Measurements from ENCODE around the gene HS6ST1. TPM values are rescaled to one million over a fixed set of nuclear protein-coding genes. Genes with fewer than 3 reads are reported as not detected.
"Not testable (repeated sequence)": the region's sequence is repeated elsewhere in the genome, so short reads cannot be mapped to it uniquely, and the experiment has no call there.

Gene HS6ST1
- total RNA-seq, 1 donor from 2014 or later, result 14.4 TPM

- no peak for DNase-seq (ENCODE audit: low spot score)
These were observed 41.6 kb downstream of the HS6ST1 start for GRCh38 chr2:128276878-128277675.

DNA sequence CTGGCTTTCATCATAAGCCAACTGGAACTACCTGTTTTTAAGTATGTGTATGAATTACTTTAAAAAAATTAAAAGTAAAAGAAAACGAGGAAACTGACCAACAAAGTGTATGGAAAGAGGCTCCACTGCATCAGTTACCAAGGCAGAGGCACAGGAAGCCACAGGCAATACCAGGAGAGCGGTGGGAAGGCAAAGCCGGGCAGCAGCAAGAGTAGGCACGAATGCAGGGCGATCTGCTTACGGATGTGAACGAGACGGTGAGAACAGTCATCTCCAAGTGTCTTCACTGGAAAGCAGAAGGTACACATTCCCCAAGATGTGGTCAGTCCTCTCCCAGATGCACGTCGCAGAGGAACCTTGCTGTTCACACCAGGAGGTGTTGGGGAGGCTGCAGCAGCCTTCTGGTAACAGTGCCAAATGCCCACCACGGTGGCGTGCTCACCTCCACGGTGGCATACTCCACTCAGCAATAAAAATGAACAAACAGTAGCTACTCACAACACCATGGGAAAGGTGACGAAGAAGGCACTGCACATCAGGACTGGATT, 43.1 kb downstream of the HS6ST1 start:
- intact Hi-C loops (cut with DNase I), result no loop called here
- DNase-seq (ENCODE audit: low spot score), result no peak

More at GRCh38 chr2:128276878-128277675, 41.6 kb downstream of the HS6ST1 start:
- intact Hi-C loops (cut with DNase I), result no loop called here

GRCh38 chr2:128274218-128274617, 44.5 kb downstream of the HS6ST1 start:
- intact Hi-C loops (cut with DNase I), result no loop called here
- DNase-seq (ENCODE audit: low spot score), result no peak

DNA sequence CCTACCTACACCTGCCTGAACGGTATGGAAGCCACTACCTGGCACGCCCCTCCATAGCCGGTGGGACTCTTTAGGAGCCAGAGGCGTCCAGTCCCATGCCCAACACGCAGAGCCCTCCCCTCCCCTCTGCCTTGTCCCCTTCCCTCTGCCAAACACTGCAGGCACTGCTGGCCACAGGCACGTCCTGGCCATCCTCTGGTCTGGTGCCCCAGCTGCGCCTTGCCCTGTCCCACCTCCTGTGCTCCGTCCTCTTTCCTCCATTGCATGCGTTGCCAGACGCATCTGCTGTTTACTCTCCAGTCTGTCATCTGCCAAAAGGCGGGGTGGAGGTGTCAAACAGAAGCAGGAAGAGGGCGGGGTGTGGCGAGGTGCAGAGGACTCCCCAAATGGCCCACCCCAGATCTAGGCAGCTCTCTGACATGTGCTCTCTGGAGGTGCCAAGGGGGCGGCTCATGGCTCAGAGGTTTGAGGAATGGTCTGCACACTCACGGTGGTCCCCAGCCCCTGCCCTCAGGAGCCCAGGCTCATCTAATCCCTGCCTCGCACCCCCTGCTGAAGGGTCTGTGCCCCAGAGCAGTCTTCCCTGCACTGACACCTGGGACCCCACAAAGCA, 45.1 kb downstream of the HS6ST1 start:
- intact Hi-C loops (cut with DNase I), result no loop called here
- DNase-seq (ENCODE audit: low spot score), result peak; percentile 29

- peak; percentile 71 for DNase-seq (ENCODE audit: low spot score)
- intact Hi-C loops (cut with DNase I), result no loop called here
These were observed 45.8 kb downstream of the HS6ST1 start for GRCh38 chr2:128272601-128273468.

- intact Hi-C loops (cut with DNase I), result no loop called here
- peak; percentile 71 for DNase-seq (ENCODE audit: low spot score)
These were observed 46.6 kb downstream of the HS6ST1 start for GRCh38 chr2:128271911-128272600.

- no peak for DNase-seq (ENCODE audit: low spot score)
- intact Hi-C loops (cut with DNase I), result no loop called here
These were observed 47.1 kb downstream of the HS6ST1 start for GRCh38 chr2:128271597-128271910.

DNA sequence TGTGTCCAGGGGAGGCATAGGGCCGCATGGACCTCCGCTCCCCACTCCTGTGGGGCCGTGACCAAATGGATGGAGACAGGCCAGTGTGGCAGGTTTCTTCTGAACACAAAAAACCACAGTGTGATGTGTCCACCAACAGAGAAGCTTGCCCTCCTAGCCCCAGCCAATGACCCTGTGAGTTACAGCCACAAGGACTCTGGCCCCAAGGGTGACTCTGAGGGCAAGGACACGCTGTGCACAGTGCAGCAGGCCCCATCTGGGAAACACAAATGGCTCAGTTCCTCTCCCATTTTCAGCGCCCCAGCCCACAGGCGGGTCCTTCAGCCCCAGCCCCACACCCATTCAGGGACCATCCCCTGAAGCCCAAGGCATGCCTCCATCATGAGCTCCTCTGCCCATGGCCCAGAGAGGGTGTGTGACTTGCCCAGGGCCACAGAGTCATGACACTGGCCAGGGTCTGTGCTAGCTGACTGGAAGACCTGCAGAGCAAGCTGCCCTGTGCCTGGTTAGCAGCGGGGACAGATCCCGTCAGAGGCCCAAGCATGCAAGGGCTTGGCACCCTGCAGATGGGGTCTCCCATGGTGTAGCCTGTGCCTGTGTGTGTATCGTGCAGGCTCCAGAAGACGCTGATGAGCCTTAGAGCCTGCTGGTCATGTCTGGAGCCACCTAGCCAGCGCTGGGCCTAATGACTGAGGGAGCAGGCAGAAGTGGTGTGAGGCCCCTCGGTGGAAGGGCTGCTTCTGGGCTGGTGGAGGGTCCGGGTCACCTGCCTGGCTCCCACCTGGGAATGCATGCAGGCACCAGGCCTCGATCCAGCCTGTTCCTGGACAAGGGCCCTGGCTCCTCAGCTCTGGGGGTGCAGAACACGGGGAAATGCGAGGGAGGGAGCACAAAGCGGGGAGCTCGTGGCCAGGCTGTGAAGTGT, 47.7 kb downstream of the HS6ST1 start:
- peak; percentile 66 for DNase-seq (ENCODE audit: low spot score)
- intact Hi-C loops (cut with DNase I), result no loop called here

- intact Hi-C loops (cut with DNase I), result no loop called here
- peak; percentile 71 for DNase-seq (ENCODE audit: low spot score)
These were observed 48.5 kb downstream of the HS6ST1 start for GRCh38 chr2:128269990-128270671.

- intact Hi-C loops (cut with DNase I), result no loop called here
- peak; percentile 66 for DNase-seq (ENCODE audit: low spot score)
These were observed 49.3 kb downstream of the HS6ST1 start for GRCh38 chr2:128269063-128269989.

- intact Hi-C loops (cut with DNase I), result not testable (repeated sequence)
- peak; percentile 59 for DNase-seq (ENCODE audit: low spot score)
These were observed 50.1 kb downstream of the HS6ST1 start for GRCh38 chr2:128268611-128269010.

DNA sequence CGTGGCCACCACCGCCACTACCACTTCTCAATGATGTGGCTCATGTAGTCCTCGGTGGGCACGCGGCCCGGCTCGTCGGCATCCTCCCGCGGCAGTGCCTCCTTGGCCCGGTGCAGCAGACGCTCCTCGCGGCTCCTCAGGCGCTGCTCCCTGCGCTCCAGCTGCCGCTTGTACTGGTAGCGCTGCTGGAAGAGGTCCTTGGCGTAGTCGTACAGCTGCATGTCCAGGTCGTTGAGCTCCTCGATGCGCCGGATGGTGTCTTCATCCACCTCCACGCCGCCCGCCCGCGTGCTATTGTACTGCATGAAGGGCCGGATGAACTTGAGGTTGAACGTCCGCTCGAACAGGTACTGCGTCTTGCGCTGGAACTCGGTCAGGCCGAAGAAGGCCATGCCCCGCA, 50.5 kb downstream of the HS6ST1 start:
- intact Hi-C loops (cut with DNase I), result not testable (repeated sequence)
- DNase-seq (ENCODE audit: low spot score), result peak; percentile 54

GRCh38 chr2:128267649-128268048, 51.0 kb downstream of the HS6ST1 start:
- peak; percentile 68 for DNase-seq (ENCODE audit: low spot score)
- intact Hi-C loops (cut with DNase I), result not testable (repeated sequence)

- intact Hi-C loops (cut with DNase I), result not testable (repeated sequence)
- DNase-seq (ENCODE audit: low spot score), result peak; percentile 60
These were observed 51.5 kb downstream of the HS6ST1 start for GRCh38 chr2:128267197-128267596.

DNA sequence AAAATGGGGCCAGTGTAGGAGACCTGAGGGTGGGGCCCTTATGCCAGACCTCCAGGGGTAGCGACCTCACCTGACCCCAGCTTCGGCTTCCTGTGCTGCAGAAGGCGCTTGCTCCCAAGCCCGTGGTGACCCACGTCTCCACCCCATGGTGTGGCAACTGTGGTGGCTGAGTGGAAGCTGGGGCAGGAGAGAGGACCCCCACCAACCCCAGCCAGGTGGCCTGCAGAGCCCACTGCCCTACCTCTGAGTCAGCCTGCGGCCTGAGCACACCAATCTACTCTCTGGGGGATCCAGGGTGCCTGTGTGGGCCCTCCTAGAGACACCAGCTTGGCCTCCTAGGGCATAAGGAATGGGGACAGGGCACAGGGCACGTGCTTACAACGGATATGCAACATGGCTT, 52.2 kb downstream of the HS6ST1 start:
- intact Hi-C loops (cut with DNase I); DNase-seq (ENCODE audit: low spot score): not testable (repeated sequence)

DNA sequence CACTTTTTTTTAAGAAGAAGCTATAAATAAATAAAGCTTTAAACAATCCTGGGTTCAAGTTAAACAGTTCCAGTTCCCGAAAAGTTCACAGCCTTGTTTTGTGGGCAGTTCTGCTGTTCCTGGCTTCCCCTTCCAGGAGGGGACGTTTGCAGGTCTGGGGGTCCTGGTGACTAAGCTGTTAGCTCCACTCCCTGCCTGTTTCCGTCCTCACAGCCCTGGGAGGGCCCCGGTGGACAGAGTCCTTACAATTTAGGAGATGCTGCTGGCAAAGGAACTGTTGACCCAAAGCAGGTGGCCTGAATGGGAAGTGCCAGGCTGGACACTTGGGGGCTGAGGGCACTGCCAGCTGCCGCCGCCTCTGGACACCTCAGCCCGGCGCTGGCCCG, 53.1 kb downstream of the HS6ST1 start:
- peak; percentile 64 for DNase-seq (ENCODE audit: low spot score)
- intact Hi-C loops (cut with DNase I), result not testable (repeated sequence)

Measured in cardiac septum (tissue), 1 donor.